ENCODE results near the gene SAMD3.
"Not testable (repeated sequence)": the region's sequence is repeated elsewhere in the genome, so short reads cannot be mapped to it uniquely, and the experiment has no call there.

The SAMD3 gene

DNA sequence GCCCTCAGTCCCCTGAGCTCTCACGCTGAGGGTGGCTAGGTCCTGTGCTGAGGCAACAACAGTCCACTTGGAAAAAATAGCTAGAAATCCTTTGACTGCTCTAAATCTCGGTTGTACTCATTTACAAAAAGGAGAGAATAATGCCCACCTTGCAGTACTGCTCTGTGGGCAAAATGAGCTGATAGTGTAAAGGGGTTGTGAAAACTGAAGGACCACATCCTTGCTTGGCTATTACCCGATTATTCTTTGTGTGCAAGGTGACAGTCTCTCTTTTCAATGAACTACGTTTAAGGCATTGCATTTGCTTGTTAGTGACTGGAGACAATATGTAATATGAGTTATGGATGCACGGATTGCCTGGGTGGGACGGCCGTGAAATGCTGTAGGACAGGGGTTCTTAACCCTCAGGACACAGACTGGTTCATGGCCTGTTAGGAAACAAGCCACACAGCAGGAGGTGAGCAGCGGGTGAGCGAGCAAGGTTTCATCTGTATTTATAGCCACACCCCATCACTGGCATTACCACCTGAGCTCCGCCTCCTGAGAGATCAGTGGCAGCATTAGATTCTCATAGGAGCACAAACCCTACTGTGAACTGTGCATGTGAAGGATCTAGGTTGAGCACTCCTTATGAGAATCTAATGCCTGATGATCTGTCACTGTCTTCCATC, 14.6 kb downstream of the SAMD3 start:
- DNase-seq: no peak

DNA sequence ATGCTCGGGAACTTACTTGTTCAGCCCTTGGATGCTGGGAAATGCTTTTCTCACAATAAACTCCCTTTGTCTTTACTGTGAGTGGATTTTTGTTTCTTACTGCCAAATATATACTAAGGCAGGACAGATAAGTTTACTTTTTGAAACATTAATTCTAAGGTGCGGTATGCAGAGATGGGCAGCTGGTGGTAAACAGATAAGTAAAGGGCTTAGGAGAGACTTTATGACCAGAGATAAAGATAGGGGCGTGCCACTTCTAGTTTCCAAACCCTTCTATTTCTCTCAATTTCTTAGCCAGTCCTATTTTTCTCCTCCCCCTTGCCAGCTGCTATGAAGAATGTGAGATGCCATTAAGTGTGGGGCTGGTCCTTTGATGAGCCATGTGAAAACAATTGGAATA, 16.3 kb downstream of the SAMD3 start:
- DNase-seq: no peak

DNA sequence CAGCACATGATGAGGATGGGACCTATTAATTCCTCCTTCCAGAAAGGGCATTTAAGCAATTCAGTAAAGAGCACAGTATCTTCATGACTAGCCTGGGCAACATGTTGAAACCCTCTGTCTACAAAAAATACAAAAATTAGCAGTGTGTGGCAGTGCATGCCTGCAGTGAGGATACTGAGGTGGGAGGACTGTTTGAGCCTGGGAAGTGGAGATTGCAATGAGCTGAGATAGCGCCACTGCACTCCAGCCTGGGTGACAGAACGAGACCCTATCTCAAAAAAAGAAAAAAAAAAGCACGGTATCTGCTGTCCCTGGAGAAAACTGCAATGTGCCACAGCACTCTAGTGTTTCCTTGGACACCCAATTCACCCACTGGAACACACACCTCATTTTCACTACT, 18.4 kb downstream of the SAMD3 start:
- DNase-seq: no peak

DNA sequence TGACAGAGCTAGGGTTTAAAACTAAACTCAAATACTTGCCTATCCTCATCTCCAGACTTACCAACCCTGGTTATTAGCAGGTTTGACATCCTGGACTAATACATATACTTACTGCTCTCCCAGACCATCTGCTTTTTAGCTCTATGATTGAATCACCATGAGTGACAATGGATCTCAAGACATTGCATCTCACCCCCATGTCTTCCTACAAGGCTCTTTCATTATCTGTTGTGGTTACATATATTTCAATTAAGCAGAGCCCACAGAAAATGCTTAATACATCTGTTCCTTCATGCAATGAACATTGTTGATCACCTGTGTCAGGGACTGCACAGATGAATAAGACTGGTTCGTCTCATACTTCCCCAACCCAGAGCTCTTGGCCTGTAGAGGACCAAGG, 19.4 kb downstream of the SAMD3 start:
- no peak for DNase-seq

DNA sequence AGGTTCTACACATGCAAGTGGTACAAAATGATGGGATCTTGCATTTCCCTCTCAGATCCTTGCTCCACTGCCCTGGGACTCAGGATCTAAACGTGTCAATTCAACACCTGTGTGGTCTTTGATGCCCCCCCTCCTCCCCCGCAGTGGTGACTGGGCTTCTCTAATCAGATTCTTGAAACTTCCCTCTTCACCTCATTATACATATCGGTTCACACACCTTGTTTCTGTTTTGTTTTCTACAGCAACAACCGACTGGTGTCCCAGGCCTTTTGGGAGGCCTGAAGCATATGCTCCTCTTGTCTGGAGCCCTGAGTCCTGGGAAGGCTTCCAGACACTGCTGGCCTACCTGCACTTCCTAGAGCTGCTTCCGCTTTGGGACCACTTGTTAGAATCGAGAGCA, 20.0 kb downstream of the SAMD3 start:
- DNase-seq: no peak

DNA sequence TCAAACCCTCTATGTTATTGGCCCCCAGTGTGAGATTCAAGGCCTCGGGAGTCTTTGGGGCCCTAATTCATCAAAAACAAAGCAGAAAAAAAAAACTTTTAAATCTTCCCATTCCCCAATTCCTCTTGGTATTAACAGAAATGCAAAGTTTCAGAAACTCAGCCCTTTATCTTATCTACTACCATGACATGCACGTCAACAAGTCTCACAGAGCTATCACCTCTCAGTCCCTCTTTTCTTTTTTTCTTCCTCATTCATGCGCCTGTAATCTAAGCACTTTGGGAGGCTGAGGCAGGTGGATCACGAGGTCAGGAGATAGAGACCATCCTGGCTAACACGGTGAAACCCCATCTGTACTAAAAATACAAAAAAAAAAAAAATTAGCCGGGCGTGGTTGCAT, 22.7 kb downstream of the SAMD3 start:
- no peak for DNase-seq

DNA sequence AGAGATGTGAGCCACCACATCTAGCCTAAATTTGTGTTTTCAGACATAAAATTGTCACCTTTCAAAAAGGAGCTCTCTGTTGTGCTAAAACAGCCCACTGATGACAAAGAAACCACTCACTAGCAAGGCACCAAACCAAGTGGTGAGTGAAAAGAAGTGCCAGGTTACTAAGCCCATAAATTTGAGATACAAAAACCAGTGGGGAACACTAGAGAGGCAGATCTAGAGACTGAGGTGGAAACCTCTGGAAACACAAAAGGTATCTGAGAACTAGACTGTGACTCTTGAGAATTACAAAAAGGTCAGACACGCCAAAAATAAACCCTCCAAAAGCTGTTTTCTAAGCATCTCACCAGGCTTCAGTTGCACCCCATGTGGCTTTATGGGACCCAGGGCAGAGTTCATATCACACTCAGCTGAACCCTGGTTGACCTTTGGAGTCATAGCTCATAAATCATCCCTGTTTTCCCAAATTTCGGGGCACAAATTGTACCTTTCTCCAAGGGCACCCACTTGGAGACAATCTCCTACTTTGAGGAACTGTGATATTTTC, 24.2 kb downstream of the SAMD3 start:
- no peak for DNase-seq

DNA sequence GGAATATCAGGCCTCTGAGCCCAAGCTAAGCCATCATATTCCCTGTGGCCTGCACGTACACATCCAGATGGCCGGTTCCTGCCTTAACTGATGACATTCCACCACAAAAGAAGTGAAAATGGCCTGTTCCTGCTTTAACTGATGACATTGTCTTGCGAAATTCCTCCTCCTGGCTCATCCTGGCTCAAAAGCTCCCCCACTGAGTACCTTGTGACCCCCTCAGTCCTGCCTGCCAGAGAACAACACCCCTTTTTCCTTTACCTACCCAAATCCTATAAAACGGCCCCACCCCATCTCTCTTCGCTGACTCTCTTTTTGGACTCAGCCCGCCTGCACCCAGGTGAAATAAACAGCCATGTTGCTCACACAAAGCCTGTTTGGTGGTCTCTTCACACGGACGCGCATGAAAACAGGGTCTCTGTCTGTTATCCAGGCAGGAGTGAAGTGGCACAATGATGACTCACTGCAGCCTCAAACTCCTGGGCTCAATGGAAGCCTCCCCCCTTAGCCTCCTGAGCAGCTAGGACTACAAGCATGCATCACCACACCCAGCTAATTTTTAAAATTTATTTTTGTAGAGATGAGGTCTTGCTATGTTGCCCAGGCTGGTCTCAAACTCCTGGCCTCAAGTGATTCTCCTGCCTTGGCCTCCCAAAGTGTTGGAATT, 24.8 kb downstream of the SAMD3 start:
- DNase-seq: not testable (repeated sequence)

DNA sequence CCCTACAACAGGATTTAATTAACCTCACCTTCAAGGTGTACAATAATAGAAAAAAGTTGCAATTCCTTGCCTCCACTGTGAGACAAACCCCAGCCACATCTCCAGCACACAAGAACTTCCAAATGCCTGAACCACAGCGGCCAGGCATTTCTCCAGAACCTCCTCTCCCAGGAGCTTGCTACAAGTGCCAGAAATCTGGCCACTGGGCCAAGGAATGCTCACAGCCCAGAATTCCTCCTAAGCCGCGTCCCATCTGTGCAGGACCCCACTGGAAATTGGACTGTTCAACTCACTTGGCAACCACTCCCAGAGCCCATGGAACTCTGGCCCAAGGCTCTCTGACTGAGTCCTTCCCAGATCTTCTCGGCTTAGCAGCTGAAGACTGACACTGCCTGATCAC, 28.3 kb downstream of the SAMD3 start:
- DNase-seq: not testable (repeated sequence)

DNA sequence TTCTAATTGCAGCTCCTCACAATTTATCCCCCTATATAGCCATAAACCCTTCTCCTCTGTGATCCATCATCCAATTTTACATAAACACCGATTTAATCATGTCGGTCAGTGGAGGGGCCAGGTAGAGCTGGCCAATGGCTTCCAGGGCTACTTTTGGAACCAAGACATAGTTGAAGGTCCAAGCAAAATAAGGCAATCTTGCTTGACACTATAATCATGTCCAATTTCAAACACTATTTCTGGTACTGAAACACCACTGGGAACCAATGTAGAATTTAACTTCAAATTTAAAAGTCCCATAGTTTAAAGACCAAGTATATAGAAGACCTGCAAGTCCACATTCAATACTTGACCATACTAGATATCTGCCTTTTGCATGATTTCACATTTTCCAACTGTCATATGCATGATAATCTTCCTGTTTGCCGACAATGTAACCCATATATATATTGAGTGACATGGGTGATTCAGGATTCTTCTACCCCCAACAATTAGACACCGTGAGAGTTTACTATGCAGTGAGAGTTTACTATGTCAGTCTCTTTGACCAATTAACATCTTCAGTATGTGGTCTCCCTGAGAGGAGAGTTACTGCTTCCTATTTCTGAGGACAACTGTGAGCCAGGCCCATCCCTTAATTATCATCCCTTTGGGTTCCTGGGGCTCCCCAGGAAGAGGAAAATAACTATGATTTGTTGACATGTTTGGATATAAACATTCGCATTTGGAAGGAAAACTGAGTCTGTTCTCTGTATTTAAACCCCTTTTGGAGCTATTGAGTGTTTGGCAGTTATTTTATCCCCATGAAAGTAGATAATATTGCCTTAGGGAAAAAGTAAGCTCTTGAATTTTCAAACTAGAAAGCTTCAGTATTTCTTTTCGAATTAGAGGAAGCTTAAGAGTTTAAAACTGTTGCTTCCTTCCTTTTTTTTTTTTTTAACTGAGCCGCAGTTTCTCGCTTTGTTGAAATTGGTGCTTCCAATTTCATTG, 31.8 kb downstream of the SAMD3 start:
- DNase-seq: no peak

DNA sequence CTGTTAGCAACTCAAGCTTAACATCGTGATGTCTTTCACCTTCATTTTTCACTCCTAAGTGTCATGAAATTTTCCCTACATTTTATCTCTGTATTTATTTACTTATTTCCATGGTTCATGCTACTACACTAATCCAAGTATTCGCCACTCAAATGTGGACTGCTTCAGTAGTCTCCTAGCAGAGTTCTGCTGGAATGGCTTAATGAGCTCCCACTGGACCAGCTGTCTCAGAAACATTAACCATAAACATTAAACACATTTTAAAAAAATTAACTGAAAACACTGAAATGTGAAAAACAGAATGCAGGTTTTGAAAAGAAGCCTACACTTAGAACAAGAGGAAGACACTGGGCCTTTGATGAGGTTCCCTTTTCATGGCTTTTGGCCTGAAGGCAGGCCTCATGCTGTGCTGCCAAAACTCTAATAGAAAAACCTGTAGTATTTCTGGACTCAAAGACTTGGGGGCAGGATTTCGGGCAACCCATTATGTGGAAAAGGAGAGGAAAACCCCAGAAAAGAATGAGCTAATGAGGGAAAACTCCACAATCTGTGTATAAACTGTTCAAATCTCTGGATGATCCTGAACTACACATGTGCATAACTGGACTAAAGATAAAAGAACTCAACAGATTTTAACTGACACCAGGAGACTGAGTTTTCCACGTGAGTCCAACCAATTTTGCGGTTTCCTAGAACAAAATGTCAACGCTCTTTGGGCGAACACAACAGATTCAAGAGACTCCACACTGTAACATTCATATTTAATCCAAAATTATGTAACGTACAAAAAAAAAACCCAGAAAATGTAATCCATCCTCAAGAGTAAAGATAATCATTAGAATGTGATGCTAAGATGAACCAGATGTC, 33.0 kb downstream of the SAMD3 start:
- no peak for DNase-seq

DNA sequence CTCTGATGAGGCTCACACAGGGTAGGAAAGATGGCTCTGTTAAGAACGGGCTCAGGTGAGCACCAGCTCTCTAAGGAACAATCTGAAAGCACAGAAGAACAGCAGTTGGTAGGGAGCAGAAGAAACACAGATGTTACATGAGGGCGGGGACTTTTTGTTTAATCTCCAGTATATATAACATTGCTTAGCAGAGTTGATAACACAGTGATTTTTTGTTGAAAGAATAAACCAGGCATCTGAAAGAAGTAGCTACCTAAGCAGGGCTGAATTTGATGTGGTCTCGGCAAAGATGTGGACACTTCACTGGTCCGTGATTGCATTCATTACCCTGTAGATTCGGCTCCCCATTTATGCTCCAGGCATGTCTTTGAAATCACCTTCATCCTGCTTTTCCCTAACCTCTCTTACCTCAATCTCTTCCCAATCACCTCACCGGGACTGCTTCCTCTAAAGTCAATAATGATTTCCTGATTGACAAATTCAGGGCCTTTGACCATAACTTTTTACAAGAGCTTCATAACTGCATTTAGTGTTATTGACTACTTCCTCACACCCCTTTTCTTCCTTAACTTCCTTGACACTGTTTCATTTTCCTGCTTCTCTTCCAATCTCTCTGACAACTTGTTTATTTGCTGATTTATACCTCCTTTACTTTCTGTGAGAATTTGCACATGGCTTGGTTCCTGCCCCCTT, 34.4 kb downstream of the SAMD3 start:
- no peak for DNase-seq

DNA sequence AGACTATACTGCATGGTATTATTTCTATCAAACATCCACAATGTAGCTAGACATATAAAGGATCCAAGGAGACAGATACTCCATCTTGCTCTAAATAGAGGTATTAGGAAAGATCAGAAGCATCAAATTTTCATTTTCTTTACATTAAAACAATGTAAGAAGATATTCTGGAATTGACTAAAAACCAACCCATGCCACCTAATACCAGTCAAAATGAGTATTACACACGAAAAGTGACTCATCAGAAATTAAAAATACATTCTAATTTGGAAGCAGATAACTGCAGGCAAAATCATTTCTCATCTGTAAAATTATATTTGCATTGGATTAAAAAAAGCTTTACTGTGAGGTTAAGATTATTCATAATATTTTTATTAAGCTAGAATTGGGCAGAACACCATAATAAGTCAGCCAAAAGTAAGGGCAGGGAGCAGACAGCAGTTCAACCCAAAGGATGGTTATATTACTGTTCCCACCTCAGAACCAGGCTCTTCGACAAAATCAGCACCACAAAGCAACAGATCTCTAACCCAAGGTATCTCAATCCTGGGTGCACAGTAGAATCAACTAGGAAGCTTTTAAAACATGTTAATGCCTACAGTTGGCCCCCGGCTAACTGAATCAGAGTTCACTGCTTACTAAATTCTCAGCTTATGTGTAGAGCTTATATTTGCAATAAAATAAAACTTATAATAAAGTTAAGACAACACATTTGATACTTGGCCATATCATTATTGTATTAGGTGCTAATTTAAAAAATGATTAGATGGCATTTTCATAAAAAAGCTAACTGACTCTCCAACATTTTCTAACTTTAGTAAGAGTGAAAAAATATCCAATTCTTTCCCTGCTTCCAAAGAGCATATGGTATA, 35.2 kb downstream of the SAMD3 start:
- no peak for DNase-seq

DNA sequence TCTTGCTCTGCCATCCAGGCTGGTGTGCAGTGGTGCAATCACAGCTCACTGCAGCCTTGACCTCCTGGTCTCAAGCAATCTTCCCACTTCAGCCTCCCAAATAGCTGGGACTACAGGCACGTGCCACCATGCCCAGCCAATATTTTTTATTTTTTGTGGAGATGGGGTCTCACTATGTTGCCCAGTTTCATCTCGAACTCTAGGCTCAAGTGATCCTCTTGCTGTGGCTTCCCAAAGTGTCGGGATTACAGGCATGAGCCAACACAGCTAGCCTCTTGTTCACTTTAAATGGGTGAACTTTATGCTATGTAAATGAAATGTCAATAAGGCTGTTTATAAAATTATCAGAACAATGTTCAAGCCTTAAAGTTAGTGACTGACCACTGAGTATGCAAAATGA, 37.1 kb downstream of the SAMD3 start:
- DNase-seq: no peak

DNA sequence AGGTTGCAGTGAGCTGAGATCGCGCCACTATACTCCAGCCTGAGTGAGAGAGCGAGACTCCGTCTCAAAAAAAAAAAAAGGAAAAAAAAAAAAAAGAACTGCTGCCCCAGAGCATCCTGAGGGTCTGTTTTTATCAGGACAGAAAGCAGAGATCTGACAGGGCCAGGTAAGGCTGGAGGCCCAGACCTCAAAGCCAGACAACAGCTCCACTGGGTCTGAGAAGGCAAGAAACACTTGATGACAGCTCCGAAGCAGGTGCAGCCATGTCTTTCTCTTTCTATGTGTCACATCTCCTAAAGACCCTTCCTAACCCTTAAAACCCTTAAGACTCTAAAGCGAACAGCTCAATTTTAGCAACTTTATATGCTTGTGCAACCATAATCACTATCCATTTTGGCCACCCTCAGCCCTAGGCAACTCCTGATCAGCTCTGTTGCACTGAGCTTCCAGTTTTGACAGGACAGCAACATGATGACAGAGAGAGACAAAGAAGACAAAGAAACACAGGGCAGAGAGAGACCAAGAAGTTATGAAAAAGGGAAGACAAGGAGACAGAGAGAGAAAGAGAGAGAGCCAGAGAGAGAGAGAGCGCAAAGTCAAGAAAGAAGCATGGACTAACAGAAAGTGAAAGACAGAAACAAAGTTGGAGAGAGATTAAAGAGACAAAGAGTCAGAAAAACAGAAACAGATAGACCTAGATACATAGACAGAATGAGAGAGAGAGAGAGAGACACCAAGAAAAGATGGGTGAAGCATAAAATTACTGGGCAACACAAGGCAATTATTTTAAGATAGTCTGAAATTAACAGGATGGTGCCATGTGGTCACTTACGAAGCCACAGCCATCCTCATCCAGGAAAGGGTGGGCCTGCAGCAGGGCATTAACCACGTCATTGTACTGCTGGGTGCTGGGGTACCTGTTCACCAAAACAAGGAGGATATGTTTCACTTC, 39.2 kb downstream of the SAMD3 start:
- DNase-seq: no peak

DNA sequence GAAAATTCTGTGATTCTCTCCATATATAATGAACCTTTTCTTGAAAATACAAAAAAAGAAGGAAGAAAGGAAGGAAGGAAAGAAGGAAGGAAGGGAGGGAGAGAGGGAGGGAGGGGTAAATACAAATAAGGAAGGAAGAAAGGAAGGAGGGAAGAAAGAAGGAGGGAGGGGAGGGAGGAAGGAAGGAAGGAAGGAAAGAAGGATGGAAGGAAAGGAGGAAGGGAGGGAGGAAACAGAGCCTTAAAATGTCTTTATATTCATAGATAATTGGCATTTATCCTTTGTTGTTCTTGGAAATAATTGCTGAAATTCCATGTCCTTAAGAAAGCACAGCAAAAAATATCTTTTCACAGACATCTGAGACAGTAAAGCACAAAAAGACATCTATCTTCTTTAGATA, 40.3 kb downstream of the SAMD3 start:
- DNase-seq: no peak

DNA sequence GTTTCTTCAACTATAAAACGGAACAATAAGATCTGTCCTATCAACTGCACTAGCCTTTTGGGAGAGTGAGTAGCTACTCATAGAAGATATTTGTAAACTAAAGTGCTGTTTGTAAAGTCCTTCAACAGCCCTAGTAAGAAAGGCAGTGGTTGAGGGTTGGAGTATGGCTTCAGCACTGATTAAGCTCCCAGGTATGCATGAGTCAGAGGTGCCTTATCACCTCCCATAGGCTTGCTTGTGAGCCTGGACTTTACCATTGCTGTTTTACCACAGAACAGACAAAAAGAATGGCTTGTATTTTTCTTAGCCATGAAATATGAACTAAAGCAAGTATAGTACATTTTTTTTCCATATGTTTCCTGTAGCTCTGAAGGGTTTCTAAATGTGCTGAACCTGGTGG, 44.1 kb downstream of the SAMD3 start:
- no peak for DNase-seq

DNA sequence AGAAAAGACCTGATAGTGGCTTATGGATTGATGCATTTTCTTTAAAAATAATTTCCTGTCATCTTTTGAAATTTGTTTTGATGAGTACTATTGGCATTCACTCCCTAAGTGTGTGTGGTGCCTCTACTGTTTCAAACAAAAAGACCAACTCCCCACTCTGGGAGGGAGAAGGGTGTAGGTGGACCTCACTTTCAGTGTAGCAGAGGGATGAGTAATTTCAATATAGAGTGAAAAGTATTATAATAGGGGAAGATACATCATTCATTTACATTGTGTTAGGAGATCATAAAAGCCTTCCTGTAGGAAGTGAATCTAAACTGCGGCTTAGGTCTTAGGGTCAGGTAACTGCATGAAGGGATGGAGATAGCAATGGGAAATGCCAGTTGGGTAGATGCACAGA, 46.4 kb downstream of the SAMD3 start:
- no peak for DNase-seq

DNA sequence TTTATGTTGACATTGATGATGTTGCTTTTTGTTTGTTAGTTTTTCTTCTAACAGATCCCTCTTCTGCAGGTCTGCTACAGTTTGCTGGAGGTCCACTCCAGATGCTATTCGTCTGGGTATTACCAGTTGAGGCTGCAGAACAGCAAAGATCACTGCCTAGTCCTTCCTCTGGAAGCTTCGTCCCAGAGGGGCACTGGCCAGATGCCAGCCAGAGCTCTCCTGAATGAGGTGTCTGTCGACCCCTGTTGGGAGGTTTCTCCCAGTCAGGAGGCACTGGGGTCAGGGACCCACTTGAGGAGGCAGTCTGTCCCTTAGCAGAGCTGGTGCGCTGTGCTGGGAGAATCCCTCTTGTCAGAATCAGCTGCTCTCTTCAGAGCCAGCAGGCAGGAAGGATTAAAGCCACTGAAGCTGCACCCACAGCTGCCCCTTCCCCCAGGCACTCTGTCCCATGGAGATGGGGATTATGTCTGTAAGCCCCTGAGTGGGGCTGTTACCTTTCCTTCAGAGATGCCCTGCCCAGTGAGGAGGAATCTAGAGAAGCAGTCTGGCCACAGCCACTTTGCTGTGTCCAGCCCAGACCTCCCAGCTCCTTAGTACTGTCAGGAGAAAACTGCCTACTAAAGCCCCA, 49.3 kb downstream of the SAMD3 start:
- not testable (repeated sequence) for DNase-seq

All from cerebellar nuclear complex (tissue), 1 donor.